ENCODE data around the gene TPST2.

GRCh38 chr22:26529345-26529744 is 60.6 kb downstream of the TPST2 start:
- TF ChIP-seq CTCF (IDR thresholded peaks at IDR 0.05; ENCODE audit: low read depth, low read length, poor library complexity, severe bottlenecking): no peak
- no peak for TF ChIP-seq EZH2phosphoT487 (IDR thresholded peaks at IDR 0.05; ENCODE audit: borderline replicate concordance, low read length)
